ENCODE results near the gene AKR7A3.

DNA sequence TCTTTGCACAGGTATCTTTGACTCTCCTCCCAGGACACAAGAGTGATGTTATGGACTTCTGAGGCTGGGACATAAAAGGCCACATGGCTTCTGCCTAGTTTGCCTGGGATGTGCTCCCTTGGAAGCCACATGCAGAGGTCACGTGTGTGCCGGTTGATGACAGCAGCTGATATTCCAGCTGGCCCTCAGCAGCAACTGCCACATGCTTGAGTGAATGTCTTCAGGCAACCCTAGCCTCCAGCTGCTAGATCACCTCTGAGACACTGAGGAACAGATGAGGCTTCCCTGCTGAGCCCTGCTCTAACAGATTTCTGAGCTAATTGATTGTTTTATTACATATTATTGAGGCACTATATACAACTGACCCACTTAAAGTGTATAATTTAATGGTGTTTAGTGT is 11.6 kb upstream of the AKR7A3 start:
- TF ChIP-seq ZNF639 (CRISPR knock-in tag; conservative IDR thresholded peaks at IDR 0.05 in 1 of 2, IDR thresholded peaks at IDR 0.05 in 1 of 2) (no peak), MAFF (IDR thresholded peaks at IDR 0.05; ENCODE audit: low read length) (no peak)

All from K562 (cell line).